T-helper 2 cell treated with Interferon-gamma antibody and Interleukin-4, amounts not matched to agents 5 μg/mL and 100 μg/mL, for 36 hours (primary cell): ENCODE measurements around the gene GBP2.
"Not testable (repeated sequence)": the region's sequence is repeated elsewhere in the genome, so short reads cannot be mapped to it uniquely, and the experiment has no call there.

Source experiments
- DNase-seq: peaks from one replicate; pipeline ENCODE4 v3.0.0; 2021; ENCODE audit warnings: low spot score
- H3K27ac Mint-ChIP-seq: one replicate; pipeline ENCODE4 v1.8.0; 2021; ENCODE audit warnings: mild to moderate bottlenecking, mixed read lengths
- H3K27me3 Mint-ChIP-seq: one replicate; pipeline ENCODE4 v1.8.0; 2021; ENCODE audit warnings: low read depth, mixed read lengths
- H3K36me3 Mint-ChIP-seq: one replicate; pipeline ENCODE4 v1.8.0; 2021; ENCODE audit warnings: low read depth, mixed read lengths
- H3K4me1 Mint-ChIP-seq: one replicate; pipeline ENCODE4 v1.8.0; 2021; ENCODE audit warnings: low read depth, mixed read lengths
- H3K4me3 Mint-ChIP-seq: one replicate; pipeline ENCODE4 v1.8.0; 2022; ENCODE audit warnings: mild to moderate bottlenecking, moderate library complexity, mixed read lengths
- H3K9me3 Mint-ChIP-seq: one replicate; pipeline ENCODE4 v1.8.0; 2021; ENCODE audit warnings: mixed read lengths

The GBP2 gene

DNA sequence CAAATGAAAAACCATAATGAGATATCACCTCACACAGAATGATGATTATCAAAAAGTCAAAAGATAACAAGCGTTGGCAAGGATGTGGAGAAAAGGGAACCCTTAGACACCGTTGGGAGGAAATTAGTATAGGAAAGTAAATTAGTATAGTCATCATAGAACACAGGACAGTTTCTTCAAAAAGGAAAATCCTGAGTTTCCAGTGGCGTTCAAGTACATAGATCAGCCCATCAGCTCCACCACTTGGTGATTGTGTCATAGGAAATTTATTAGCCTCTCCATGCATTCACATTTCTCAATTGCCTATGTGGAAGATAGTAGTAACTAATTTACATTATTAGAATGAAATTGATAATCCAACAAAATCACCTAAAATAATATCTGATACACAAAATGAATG is 20.8 kb upstream of the GBP2 start:
- no peak overlapping the region for H3K4me3 Mint-ChIP-seq
- H3K36me3 Mint-ChIP-seq: no peaks in the 10 kb centered on the region
- no peak for DNase-seq
- H3K27ac Mint-ChIP-seq: no peak overlapping the region
- peaks cover 7% of the 10 kb centered on the region for H3K27me3 Mint-ChIP-seq
- no peaks in the 10 kb centered on the region for H3K9me3 Mint-ChIP-seq
- H3K4me1 Mint-ChIP-seq: peaks cover 19% of the 10 kb centered on the region

DNA sequence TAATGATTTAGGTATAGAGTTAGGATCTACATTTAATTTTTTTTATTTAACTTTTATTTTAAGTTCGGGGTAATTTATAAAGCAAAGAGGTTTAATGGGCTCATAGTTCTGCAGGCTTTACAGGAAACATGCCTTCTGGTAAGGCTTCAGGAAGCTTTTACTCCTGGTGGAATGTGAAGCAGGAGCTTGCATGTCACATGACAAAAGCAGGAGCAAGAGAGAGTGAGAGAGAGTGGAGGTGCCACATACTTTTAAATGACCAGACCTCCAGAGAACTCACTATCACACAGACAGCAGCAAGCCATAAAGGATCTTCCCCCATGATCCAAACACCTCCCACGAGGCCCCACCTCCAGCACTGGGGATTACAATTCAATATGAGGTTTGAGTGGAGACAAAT is 17.6 kb upstream of the GBP2 start:
- DNase-seq: no peak
- peaks cover 4% of the 10 kb centered on the region for H3K9me3 Mint-ChIP-seq
- no peak overlapping the region for H3K4me3 Mint-ChIP-seq
- H3K4me1 Mint-ChIP-seq: peaks cover 7% of the 10 kb centered on the region
- H3K27ac Mint-ChIP-seq: no peak overlapping the region
- peaks cover 7% of the 10 kb centered on the region for H3K27me3 Mint-ChIP-seq
- H3K36me3 Mint-ChIP-seq: no peaks in the 10 kb centered on the region

DNA sequence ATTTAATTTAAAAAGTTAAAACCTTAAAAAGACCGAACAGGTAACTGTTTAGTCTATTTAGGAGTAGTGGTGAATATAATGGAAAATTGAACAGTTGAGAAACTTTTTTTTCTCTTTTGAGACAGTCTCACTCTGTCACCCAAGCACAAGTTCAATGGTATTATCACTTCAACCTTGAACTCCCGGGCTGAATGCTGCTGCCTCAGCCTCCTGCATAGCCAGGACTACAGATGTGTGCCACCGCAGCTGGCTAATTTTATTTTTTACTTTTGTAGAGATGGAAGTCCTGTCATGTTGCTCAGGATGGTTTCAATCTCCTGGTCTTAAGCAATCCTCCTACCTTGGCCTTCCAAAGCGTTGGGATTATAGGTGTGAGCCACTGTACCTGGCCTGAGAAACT is 16.2 kb upstream of the GBP2 start:
- no peak for DNase-seq
- H3K4me3 Mint-ChIP-seq: no peak overlapping the region
- H3K4me1 Mint-ChIP-seq: peaks cover 7% of the 10 kb centered on the region
- H3K27ac Mint-ChIP-seq: no peak overlapping the region
- peaks cover 5% of the 10 kb centered on the region for H3K27me3 Mint-ChIP-seq
- H3K36me3 Mint-ChIP-seq: no peaks in the 10 kb centered on the region
- peaks cover 16% of the 10 kb centered on the region for H3K9me3 Mint-ChIP-seq

DNA sequence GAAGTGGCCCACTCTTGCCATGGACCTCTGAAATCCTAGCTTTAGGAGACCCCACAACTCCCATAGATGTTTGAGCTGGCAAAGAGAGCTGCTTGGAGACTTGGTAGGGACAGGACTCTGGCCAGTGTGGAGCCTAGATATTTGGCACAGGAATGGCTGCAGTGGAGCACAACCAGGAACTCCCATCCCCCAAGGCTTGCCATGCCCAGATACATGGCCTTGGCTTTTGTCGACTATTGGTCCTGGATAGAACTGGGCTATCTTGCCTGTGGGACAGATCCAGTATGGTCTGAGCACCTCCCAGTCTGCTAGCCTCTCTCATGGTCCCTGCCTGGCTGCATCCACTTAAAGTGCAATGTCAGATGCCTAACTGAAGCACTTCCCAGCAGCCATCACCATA is 7.8 kb upstream of the GBP2 start:
- Mint-ChIP-seq H3K4me3 (no peak overlapping the region), H3K36me3 (peaks cover 10% of the 10 kb centered on the region), H3K27ac (no peak overlapping the region), H3K27me3 (peaks cover 4% of the 10 kb centered on the region), H3K9me3 (peaks cover 27% of the 10 kb centered on the region), H3K4me1 (peaks cover 14% of the 10 kb centered on the region)
- no peak for DNase-seq

DNA sequence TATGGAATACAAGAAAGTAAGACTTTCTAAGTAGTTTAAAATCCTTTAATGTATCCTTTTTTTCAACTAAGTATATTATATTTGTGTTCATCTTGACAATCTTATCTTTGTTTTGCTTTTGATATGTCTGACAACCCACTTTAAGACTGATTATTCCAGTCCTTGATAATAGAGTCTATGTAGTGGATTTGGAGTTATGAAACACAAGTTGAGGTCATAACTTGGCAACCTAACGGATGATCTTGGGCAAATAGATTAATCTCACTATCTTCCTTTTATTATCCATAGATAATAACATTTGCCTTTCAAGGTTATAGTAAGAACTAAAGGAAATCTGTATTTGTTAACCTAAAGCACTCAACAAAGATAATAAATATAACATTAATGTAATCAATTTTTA is 4.8 kb upstream of the GBP2 start:
- H3K27ac Mint-ChIP-seq: no peak overlapping the region

DNA sequence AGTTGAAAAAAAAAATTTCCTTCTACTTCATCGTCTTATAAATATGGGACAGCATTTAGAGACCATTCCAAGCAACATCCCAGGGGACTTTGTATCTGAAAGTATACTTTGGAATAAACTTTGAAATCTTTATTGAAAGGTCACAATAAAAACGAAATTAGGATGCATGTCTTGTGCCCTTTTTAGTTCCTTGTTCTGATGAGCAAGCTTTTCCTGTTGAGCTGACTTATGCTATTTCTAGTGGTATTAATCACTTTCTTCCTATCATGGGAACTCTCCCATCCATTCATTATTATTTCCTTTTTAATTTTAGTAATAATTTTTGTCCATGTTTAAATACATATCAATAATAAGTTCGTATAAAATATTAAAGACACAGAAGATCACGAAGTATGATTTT is 4.0 kb upstream of the GBP2 start:
- Mint-ChIP-seq H3K27ac (no peak overlapping the region), H3K36me3 (peaks cover 23% of the 10 kb centered on the region), H3K27me3 (no peaks in the 10 kb centered on the region), H3K9me3 (peaks cover 14% of the 10 kb centered on the region), H3K4me3 (no peak overlapping the region), H3K4me1 (peaks cover 36% of the 10 kb centered on the region)
- no peak for DNase-seq

More for the DNA sequence above, 4.8 kb upstream of the GBP2 start:
- no peak for DNase-seq
- Mint-ChIP-seq H3K4me1 (peaks cover 32% of the 10 kb centered on the region), H3K27me3 (peaks cover 2% of the 10 kb centered on the region), H3K9me3 (peaks cover 14% of the 10 kb centered on the region), H3K4me3 (no peak overlapping the region), H3K36me3 (peaks cover 18% of the 10 kb centered on the region)

DNA sequence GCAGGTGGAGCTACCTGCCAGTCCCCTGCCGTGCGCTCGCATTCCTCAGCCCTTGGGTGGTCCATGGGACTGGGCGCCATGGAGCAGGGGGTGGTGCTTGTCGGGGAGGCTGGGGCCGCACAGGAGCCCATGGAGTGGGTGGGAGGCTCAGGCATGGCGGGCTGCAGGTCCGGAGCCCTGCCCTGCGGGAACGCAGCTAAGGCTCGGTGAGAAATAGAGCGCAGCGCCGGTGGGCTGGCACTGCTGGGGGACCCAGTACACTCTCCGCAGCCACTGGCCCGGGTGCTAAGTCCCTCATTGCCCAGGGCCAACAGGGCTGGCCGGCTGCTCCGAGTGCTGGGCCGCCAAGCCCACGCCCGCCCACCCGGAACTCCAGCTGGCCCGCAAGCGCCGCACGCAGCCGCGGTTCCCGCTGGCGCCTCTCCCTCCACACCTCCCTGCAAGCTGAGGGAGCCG is 2.1 kb upstream of the GBP2 start:
- H3K9me3 Mint-ChIP-seq, H3K27me3 Mint-ChIP-seq, H3K27ac Mint-ChIP-seq, DNase-seq, H3K4me3 Mint-ChIP-seq: not testable (repeated sequence)
- H3K36me3 Mint-ChIP-seq: peaks cover 29% of the 10 kb centered on the region
- peaks cover 50% of the 10 kb centered on the region for H3K4me1 Mint-ChIP-seq

DNA sequence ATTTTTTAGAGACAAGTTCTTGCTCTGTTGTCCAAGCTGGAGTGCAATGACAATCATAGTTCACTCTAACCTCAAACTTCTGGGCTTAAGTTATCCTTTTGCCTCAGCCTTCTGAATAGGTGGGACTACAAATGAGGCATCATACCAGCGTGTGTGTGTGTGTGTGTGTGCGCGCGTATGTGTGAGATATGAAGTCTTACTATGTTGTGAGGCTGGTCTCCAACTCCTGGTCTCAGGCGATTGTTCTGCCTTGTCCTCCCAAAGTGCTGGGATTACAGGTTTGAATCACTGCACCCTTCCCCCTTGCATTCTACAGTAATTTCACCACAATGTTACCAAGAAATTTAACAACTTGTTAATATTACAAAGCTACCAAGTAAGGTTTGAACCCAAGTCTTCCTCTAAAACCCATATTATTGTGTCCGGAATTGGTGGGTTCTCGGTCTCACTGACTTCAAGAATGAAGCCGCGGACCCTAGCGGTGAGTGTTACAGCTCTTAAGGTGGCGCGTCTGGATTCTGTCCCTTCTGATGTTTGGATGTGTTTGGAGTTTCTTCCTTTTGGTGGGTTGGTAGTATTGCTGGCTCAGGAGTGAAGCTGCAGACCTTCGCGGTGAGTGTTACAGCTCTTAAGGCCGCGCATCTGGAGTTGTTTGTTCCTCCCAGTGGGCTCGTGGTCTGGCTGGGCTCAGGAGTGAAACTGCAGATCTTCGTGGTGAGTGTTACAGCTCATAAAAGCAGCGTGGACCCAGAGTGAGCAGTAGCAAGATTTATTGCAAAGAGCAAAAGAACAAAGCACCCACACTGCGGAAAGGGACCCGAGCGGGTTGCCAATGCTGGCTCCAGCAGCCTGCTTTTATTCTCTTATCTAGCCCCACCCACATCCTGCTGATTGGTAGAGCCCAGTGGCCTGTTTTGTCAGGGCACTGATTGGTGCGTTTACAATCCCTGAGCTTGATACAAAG is 970 bp upstream of the GBP2 start:
- Mint-ChIP-seq H3K27ac (peak overlapping the region; percentile 99), H3K4me3 (peak overlapping the region; percentile 89), H3K36me3 (peaks cover 39% of the 10 kb centered on the region), H3K4me1 (peaks cover 59% of the 10 kb centered on the region)
- DNase-seq: peak; percentile 78
- not testable (repeated sequence) for H3K9me3 Mint-ChIP-seq, H3K27me3 Mint-ChIP-seq

DNA sequence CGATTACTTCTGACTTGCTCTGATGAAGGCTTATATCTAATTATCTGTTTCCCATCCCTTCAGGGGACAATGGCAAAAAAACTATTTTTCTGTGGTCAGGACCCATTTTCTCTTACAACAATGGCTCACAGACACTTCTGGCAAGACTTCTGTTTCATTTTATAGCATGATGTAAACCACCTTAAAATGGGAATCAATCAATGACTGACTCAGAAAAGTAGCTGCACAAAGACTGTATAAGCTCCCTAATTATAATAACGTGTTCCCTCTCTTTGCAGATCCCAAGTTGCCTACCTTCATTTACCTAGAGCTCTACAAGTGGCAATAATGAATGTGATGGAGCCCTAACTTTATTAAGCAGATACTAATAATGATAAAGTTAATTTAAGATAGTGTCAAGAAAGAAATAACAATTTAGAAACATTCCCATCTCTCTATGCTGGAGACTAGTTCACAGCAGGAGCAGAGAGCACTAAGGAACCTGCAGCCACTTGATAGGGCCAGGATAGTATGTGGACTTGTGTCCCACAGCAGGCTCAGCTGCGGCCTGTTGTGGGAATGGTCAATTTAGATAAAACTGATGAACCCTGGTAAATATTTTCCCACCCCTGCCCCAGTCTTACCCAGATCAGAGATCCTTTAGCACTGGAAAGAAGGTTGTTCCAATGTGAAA is 538 bp downstream of the GBP2 start:
- Mint-ChIP-seq H3K9me3 (peaks cover 10% of the 10 kb centered on the region), H3K27me3 (no peaks in the 10 kb centered on the region), H3K27ac (peak overlapping the region; percentile 99), H3K4me1 (peaks cover 62% of the 10 kb centered on the region), H3K36me3 (peaks cover 47% of the 10 kb centered on the region), H3K4me3 (peak overlapping the region; percentile 100)
- no peak for DNase-seq

DNA sequence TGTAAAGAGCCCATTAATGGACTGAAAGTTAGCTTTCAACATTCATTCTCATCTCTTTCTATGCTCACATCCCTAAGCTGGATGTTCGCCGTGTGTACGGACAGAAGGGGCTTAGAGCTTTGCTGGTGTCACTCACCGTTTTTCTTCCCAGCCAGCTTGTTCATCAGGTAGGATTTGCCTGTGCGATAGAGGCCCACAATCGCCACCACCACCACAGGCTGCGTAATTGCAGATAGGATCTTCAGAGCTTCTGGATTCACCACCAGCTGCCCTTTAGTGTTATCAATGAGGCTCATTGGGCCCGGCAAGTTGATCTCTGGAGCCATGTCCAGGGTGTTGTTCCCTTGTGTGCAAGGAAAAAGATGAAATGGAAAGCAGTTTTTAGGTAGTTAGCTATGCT is 4.3 kb downstream of the GBP2 start:
- H3K27ac Mint-ChIP-seq: no peak overlapping the region

DNA sequence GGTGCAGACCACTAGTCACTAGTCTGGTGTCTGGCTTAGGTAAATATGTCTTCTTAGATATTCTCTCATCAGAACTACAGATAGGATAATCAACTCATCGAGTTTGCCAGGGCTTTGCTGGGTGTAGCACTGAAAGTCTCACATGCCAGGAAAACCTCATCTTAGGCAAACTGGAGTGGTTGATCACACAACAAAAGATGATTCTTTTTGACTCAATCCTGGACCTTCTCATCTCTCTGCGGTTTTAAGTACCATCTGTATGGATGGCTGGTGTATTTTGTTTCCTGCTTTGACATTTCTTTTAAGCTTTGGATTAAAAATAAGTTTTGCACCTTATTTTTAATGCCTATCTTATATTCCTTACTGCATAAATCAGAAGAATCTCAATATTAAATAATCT is 11.3 kb downstream of the GBP2 start:
- H3K36me3 Mint-ChIP-seq: peaks cover 64% of the 10 kb centered on the region
- peaks cover 3% of the 10 kb centered on the region for H3K9me3 Mint-ChIP-seq
- no peak overlapping the region for H3K4me3 Mint-ChIP-seq
- H3K4me1 Mint-ChIP-seq: peaks cover 12% of the 10 kb centered on the region
- no peak for DNase-seq
- H3K27ac Mint-ChIP-seq: no peak overlapping the region
- H3K27me3 Mint-ChIP-seq: no peaks in the 10 kb centered on the region

More for the DNA sequence above, 4.3 kb downstream of the GBP2 start:
- Mint-ChIP-seq H3K27me3 (no peaks in the 10 kb centered on the region), H3K36me3 (peaks cover 41% of the 10 kb centered on the region), H3K4me3 (no peak overlapping the region), H3K4me1 (peaks cover 35% of the 10 kb centered on the region), H3K9me3 (no peaks in the 10 kb centered on the region)
- DNase-seq: no peak

DNA sequence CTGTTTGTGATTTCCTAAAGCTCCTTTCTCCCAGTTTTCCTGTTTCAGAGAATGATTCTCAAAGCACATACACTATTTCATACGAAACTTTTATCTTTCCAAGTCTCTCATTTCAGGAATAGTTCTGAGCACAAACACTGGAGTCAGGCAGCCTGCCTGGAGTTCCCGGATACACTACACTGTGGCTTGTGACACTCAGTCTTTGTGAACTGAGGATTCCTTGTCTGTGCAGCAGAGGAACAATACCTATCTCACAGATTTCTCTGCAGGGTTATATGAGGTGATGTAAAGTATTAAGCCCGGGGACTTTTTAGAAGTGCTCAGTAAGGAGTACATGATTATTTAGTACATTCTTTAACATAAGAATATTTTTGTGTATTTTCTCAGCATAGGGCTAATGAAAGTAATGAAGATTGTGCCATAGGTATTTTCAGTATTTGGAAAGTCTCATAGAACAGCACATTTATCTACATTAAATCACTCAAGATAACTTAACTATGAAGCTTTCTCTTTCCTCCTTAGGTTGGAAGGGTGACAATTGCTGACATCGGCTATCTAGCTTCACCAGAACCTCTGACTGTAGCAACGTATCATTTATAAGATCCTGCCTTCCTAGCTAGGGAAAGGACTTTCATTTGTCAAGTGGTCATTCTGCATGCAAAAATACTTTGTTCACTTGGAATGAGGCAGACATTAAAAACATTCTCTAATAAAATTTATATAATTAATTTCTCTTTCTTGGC is 12.9 kb downstream of the GBP2 start:
- DNase-seq: no peak
- H3K27me3 Mint-ChIP-seq: no peaks in the 10 kb centered on the region
- H3K27ac Mint-ChIP-seq: no peak overlapping the region
- peaks cover 3% of the 10 kb centered on the region for H3K9me3 Mint-ChIP-seq
- no peak overlapping the region for H3K4me3 Mint-ChIP-seq
- H3K4me1 Mint-ChIP-seq: peaks cover 12% of the 10 kb centered on the region
- H3K36me3 Mint-ChIP-seq: peaks cover 79% of the 10 kb centered on the region

DNA sequence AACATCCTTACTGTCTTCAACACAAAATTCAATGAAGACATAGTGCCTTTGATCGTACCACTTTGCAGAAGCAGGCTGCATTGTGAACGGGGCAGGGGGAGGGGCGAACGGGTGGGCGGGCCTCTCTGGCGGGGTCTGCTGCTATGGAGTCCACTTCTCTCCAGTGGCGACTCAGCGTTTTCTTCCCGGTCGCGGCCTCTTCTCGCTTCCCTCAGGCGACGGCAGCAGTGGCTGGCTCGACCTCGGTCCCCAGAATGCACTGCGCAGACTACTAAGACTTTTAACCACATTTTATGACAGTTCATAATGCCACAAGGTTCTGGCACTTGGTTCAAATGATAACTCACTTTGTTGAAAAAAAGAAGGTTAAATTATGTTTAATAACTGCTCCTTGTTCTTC is 21.2 kb downstream of the GBP2 start:
- Mint-ChIP-seq H3K4me3 (no peak overlapping the region), H3K27ac (no peak overlapping the region), H3K4me1 (no peaks in the 10 kb centered on the region), H3K36me3 (peaks cover 69% of the 10 kb centered on the region), H3K9me3 (no peaks in the 10 kb centered on the region), H3K27me3 (no peaks in the 10 kb centered on the region)
- no peak for DNase-seq

DNA sequence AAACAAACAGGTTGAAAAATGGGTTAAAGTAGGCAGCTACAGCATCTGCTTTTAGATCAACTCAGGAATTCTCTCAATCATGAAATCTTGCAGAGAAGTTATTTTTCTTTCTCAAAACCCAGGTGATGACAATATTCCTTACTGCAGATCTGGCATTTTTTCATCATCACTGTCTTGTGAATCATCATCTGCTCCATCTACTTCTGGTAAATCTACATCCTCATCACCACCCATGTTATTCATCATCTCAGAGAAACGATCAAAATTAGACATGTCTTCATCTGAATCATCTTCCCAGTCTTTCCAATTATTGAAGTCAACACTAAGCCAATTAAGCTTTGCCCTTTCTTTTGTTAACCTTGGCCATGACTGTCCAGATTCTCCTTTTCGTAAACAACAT is 21.8 kb downstream of the GBP2 start:
- H3K4me3 Mint-ChIP-seq: no peak overlapping the region
- no peak for DNase-seq
- no peaks in the 10 kb centered on the region for H3K4me1 Mint-ChIP-seq
- H3K9me3 Mint-ChIP-seq: no peaks in the 10 kb centered on the region
- H3K36me3 Mint-ChIP-seq: peaks cover 63% of the 10 kb centered on the region
- H3K27ac Mint-ChIP-seq: no peak overlapping the region
- H3K27me3 Mint-ChIP-seq: no peaks in the 10 kb centered on the region
